LNCAP (cell line): Measurements from ENCODE around the gene GLIS2.

Source experiments
- TF ChIP-seq, protein P1 (sequence below): fragments of 450-650 bp; IDR thresholded peaks from 2 replicates; pipeline ENCODE4 v1.5.1; 2017; ENCODE audit warnings: mild to moderate bottlenecking

GLIS2 gene

DNA sequence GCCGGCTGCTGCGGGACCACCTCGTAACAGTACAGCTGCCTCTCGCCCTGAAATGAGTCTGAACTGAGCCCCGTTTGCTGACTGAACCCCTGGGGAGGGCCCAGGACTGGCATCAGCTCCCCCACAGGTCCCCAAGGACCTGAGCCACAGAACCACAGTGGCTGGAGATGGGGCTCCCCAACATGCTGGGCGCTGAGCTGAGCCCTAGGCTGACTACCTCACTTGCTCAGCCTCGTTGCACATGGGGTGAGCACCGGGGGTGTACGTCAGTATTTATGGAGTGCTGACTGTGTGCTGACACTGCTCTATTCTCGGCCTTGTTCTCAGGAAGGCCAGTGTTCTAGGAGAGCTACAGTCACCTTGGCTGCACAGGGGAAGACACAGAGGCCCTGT lies 49.1 kb downstream of the GLIS2 start:
- TF ChIP-seq, protein P1, sequence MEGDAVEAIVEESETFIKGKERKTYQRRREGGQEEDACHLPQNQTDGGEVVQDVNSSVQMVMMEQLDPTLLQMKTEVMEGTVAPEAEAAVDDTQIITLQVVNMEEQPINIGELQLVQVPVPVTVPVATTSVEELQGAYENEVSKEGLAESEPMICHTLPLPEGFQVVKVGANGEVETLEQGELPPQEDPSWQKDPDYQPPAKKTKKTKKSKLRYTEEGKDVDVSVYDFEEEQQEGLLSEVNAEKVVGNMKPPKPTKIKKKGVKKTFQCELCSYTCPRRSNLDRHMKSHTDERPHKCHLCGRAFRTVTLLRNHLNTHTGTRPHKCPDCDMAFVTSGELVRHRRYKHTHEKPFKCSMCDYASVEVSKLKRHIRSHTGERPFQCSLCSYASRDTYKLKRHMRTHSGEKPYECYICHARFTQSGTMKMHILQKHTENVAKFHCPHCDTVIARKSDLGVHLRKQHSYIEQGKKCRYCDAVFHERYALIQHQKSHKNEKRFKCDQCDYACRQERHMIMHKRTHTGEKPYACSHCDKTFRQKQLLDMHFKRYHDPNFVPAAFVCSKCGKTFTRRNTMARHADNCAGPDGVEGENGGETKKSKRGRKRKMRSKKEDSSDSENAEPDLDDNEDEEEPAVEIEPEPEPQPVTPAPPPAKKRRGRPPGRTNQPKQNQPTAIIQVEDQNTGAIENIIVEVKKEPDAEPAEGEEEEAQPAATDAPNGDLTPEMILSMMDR, result no peak

DNA sequence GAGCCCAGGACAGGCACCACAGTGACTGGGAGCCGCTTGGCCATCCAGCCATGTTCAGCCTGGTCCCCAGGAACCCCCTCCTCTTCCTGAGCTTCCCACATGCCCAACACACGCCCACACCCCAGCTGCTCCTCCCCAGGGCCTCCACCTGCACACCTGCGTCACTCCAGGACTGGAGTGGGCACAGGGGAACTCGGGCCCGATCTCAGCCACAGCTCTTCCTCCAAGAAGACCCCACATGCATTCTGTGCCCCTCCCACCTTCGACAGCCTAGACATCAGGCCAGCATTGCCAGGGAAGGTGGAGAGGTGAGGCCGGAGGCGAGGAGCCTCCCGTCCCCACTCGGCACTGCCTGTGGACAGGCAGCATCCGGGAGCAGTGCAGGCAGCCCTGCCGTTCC lies 49.7 kb downstream of the GLIS2 start:
- TF ChIP-seq, protein P1, result no peak

DNA sequence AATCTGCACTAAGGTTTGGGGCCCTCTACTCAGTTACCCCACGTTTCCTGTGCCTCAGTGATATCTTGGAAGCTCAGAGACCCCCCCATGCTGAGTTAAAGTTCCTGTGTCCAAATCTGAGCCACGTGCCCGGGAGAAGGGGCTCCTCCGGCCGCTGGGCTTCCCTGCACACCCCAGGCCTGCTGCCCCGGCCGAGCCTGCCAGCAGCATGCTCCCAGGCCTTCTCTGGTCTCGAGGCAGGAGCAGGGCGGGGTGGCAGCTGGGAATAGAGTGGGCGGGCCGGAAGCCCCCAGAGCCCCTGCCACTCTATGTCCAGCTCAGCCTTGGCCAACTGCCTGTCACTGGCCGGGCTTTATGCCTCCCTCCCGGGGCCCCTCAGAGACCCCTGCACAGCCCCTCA lies 50.1 kb downstream of the GLIS2 start:
- TF ChIP-seq, protein P1, result no peak

DNA sequence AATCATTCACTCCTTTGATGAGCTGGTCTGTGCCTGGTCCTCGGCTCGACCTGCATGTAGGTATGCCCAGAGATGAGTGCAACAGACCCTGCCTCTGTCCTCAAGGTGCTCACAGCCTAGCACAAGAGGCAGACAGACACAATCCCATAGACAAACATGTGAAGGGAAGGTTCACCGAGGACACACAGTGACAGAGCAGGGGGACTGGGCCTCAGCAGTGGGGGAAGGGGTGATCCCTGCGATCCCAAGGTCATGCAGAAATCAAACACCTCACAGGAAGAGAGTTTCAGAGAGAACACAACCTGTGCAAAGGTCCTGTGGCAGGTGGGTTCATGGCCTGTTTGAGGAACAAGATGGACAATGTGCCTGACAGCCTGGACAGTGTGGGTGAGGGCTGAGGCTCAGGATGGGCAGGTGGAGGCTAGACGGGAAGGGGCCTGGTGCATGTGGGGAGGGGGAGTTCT lies 51.6 kb downstream of the GLIS2 start:
- TF ChIP-seq, protein P1, result no peak

DNA sequence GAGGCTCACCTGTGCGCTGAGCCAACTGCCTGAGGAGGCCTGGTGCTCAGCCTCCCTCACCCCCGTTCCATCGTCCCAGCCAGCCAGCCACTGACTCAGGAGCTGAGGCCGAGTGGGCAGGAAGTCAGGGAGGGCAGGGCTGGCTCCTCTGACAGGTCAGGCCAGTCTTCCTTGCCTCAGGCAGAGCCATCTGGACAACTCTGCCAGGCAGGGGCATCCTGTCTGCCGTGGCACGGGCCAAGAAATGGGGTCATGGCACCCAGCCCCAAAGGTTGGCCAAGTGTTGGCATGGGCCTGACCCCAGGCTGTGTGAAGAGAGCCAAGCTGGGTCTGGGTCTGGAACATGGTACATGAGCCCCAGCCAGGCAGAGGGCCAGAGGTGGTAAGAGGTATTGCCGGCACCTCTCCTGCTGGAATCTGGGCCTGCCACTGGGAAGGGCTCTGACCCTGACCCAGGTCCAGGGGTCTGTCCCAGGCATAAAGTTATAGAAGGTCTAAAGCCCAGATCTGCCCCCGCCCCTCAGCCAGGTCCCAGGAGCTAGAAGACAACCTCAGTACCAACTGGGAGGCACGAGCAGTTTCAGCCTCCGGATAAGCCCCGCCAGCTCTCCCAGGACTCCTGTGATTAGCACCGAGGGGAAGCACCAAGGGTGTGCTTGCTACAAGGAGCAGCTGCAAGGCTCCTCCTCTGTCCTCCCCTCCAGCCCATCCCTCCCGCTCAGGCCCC lies 53.3 kb downstream of the GLIS2 start:
- TF ChIP-seq, protein P1, result no peak

DNA sequence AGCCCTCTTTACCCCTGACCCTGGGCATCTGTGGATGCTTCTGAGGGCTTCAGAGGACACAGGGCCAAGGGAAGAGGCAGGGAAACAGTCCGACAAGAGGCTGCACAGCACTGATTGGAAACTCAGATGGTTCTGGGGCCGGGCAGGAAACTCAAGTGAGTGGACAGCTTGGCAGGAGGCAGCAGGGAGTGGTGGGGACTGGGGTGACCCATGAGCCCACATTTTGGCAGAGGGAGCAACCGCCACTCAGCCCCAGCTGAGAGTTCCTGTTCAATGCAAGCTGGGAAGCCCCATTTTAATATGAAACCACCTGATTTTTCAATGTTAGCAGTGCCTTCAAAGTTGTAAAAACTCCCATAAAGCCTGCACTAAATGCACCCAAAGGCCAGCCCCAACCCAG lies 54.3 kb downstream of the GLIS2 start:
- TF ChIP-seq, protein P1, result no peak

DNA sequence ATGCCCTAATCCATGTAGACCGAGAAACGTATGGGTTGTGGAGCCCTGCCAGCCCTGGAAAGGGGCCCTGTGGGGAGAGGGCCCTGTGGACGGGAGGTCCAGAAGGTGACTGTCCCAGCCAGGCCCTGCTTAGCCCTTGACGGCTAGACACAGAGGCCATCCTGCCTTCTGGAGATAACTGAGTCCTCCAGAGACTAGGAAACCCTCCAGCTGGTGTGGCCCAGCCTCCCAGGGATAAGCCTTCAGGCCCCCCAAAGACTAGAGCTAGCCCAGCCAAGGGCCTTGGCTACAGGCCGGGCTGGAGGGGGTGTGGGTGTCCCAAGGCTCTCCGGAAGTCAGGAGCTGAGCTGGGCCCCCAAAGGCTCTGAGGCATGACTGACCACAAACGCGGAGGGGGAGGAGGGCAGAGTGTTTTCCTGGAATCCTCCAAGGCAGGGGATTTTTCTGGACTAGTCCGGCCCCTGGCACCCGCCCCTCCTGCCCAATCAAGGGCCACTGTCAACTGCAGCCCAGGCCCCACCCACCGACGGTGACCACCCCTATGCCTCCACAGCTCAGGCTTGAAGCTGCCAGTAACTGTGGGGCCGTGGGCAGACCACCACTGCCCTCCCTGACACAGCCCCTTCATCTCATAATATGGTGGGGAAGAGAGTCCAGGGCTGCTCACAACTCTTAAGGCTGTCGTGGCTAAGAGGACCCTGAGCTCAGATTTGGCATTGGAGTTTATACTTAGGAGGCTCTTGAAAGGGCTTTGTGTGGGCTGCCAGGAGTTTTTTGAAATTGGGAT lies 54.9 kb downstream of the GLIS2 start:
- TF ChIP-seq, protein P1, result no peak
